Loucy (cell line): ENCODE measurements around the gene ACADL.

ENCODE experiments used
- CTCF ChIP-seq: fragments of 200-600 bp; sonication (generic); conservative IDR thresholded peaks from 2 replicates; pipeline ENCODE4 v1.5.1; 2014; ENCODE audit warnings: mild to moderate bottlenecking, antibody characterized with exemption, low read length
- EZH2phosphoT487 ChIP-seq: fragments of 200-600 bp; IDR thresholded peaks from 2 replicates; pipeline ENCODE4 v1.6.1; 2018; ENCODE audit warnings: antibody characterized with exemption, mild to moderate bottlenecking, moderate library complexity, borderline replicate concordance

GRCh38 chr2:210264282-210264681 is 39.0 kb upstream of the ACADL start:
- TF ChIP-seq CTCF (no peak), EZH2phosphoT487 (no peak)
